GM12878 (cell line): ENCODE data around the gene RPSA. TPM values are rescaled to one million over a fixed set of nuclear protein-coding genes. Genes with fewer than 3 reads are reported as not detected.

Source experiments
- ASH2L ChIP-seq: fragments of 300-600, 200-600 bp; sonication (generic); IDR thresholded peaks from 2 replicates; pipeline ENCODE4 v1.6.1; 2017; ENCODE audit warnings: low read depth, mild to moderate bottlenecking, borderline replicate concordance
- BCL11A ChIP-seq: IDR thresholded peaks from 2 replicates; pipeline ENCODE4 v1.6.1; 2011; ENCODE audit warnings: low read depth, low read length
- BCL3 ChIP-seq: IDR thresholded peaks from 2 replicates; pipeline ENCODE4 v1.6.1; 2011; ENCODE audit warnings: borderline replicate concordance, low read depth, mild to moderate bottlenecking, moderate library complexity, low read length; ENCODE audit not compliant: insufficient read depth, poor library complexity, severe bottlenecking
- CHD4 ChIP-seq: fragments of 200-600 bp; sonication (generic); IDR thresholded peaks from 2 replicates; pipeline ENCODE4 v1.6.1; 2016; ENCODE audit warnings: mild to moderate bottlenecking
- EGR1 ChIP-seq, 2 experiments: IDR thresholded peaks; 1 replicate in 1 of 2; 2 replicates in 1 of 2; pipeline ENCODE4 v1.6.1; 2011 to 2012; ENCODE audit warnings: low read depth in 2 of 2, low read length in 2 of 2, borderline replicate concordance in 1 of 2, mild to moderate bottlenecking in 1 of 2, moderate library complexity in 1 of 2
- ELK1 ChIP-seq: IDR thresholded peaks from 2 replicates; pipeline ENCODE4 v1.6.1; 2012; ENCODE audit warnings: low read depth, low read length, improper control_type of control experiment
- ESRRA ChIP-seq: IDR thresholded peaks from 2 replicates; pipeline ENCODE4 v1.6.1; 2012; ENCODE audit warnings: mild to moderate bottlenecking, low read length, improper control_type of control experiment
- ETV6 ChIP-seq, 2 experiments: fragments of 450-650 bp in 1 of 2; IDR thresholded peaks in 1 of 2; conservative IDR thresholded peaks in 1 of 2; 2 replicates each; pipeline ENCODE4 v1.6.1; 2014; ENCODE audit warnings: antibody characterized with exemption in 1 of 2, borderline replicate concordance in 1 of 2, low read depth in 1 of 2, mild to moderate bottlenecking in 1 of 2, moderate library complexity in 1 of 2
- HDAC6 ChIP-seq: fragments of 200-600 bp; sonication (generic); IDR thresholded peaks from one replicate; pipeline ENCODE4 v1.8.0; 2017; ENCODE audit warnings: antibody characterized with exemption; ENCODE audit not compliant: unreplicated experiment
- JUNB ChIP-seq: IDR thresholded peaks from 2 replicates; pipeline ENCODE4 v1.6.1; 2016; ENCODE audit warnings: antibody characterized with exemption, mild to moderate bottlenecking
- MEF2A ChIP-seq: IDR thresholded peaks from 2 replicates; pipeline ENCODE4 v1.6.1; 2011; ENCODE audit warnings: low read depth, mild to moderate bottlenecking, low read length, moderate library complexity; ENCODE audit not compliant: insufficient read depth
- NBN ChIP-seq: fragments of 450-650 bp; IDR thresholded peaks from 2 replicates; pipeline ENCODE4 v1.6.1; 2016
- NFYB ChIP-seq: IDR thresholded peaks from 2 replicates; pipeline ENCODE4 v1.6.1; 2011; ENCODE audit warnings: low read depth, mild to moderate bottlenecking, low read length, improper control_type of control experiment, moderate library complexity; ENCODE audit not compliant: insufficient read depth
- PAX5 ChIP-seq: IDR thresholded peaks from 2 replicates; pipeline ENCODE4 v1.6.1; 2011; ENCODE audit warnings: low read depth, low read length, borderline replicate concordance
- RELB ChIP-seq: fragments of 450-650 bp; IDR thresholded peaks from 2 replicates; pipeline ENCODE4 v1.6.1; 2017; ENCODE audit warnings: low read depth, mild to moderate bottlenecking, moderate library complexity
- SMAD5 ChIP-seq: IDR thresholded peaks from 2 replicates; pipeline ENCODE4 v1.6.1; 2016; ENCODE audit warnings: antibody characterized with exemption, low read depth
- TAF1 ChIP-seq: IDR thresholded peaks from 2 replicates; pipeline ENCODE4 v1.6.1; 2011; ENCODE audit warnings: mild to moderate bottlenecking, low read depth, low read length, borderline replicate concordance
- WRNIP1 ChIP-seq: IDR thresholded peaks from 2 replicates; pipeline ENCODE4 v1.6.1; 2011; ENCODE audit warnings: low read depth, low read length, improper control_type of control experiment, borderline replicate concordance
- ZBED1 ChIP-seq: IDR thresholded peaks from 2 replicates; pipeline ENCODE4 v1.6.1; 2016; ENCODE audit warnings: borderline replicate concordance
- ZNF687 ChIP-seq: fragments of 450-650 bp; IDR thresholded peaks from 2 replicates; pipeline ENCODE4 v1.6.1; 2017; ENCODE audit warnings: mild to moderate bottlenecking, moderate library complexity
- polyA plus RNA-seq, 11 experiments: library from polyadenylated mRNA; depleted of rRNA in 4 of 11; unstranded in 6 of 11; stranded (reverse) in 5 of 11; fragments of >200 nt; fragmentation: Nextera tagmentation in 4 of 11; fragmentation: Illumina TruSeq in 1 of 11; extraction: Ambion mirVana in 4 of 11; extraction: Trizol in 1 of 11; gene quantifications; 1 replicate in 1 of 11; 2 replicates in 10 of 11; pipeline versions ENCODE4 v1.2.1 to v1.2.3, GENCODE V29; 2011 to 2016; ENCODE audit warnings: inconsistent platforms in 2 of 11, missing spikeins in 2 of 11, low read depth in 1 of 11
- total RNA-seq, 4 experiments: library from RNA; depleted of rRNA in 3 of 4; stranded (reverse); fragments of >200 nt in 3 of 4; fragmentation: Illumina TruSeq in 1 of 4; extraction: Trizol in 1 of 4; gene quantifications; 2 replicates each; pipeline versions ENCODE4 v1.2.1 to v1.2.3, GENCODE V29; 2013 to 2021

The RPSA gene
- total and polyA plus RNA-seq, 10 of the 15 experiments (the other 5 are each of a cell fraction or from before 2014, with no cell fraction given): 1,012 to 5,036 (median 3,460) TPM

- TF ChIP-seq JUNB (no peak), ELK1 (peak; percentile 32; the same call in 1 of the 2 replicates), ASH2L (0 out of 2 replicates have a peak, but pooled peaks have one; percentile 27), PAX5 (no peak), HDAC6 (no peak), ETV6 (conservative IDR thresholded peaks at IDR 0.05 in 1 of 2, IDR thresholded peaks at IDR 0.05 in 1 of 2; ENCODE audit: borderline replicate concordance in 1 of 2, low read depth in 1 of 2) (peak in 1 of 2 experiments; percentile 89; a peak in 2 of 4 replicates), RELB (peak; percentile 71; the same call in 1 of the 2 replicates), ZNF687 (peak; percentile 71; the same call in 1 of the 2 replicates), NBN (0 out of 2 replicates have a peak, but pooled peaks have one; percentile 75), BCL11A (no peak), TAF1 (no peak; the same call in 1 of the 2 replicates), NFYB (no peak), MEF2A (no peak), SMAD5 (no peak), WRNIP1 (no peak), ESRRA (no peak), BCL3 (peak; percentile 42), CHD4 (no peak), ZBED1 (no peak), EGR1 (IDR thresholded peaks at IDR 0.05; ENCODE audit: borderline replicate concordance in 1 of 2, low read depth in 2 of 2, low read length in 2 of 2) (0 out of 3 replicates have a peak, but pooled peaks of 1 of the 2 experiments have one; percentile 23)
Observed at GRCh38 chr3:39383045-39383880, 23.3 kb upstream of the RPSA start, which contains the start of gene SLC25A38 (continued).
